CD1c-positive myeloid dendritic cell (primary cell): Measurements from ENCODE around the gene MISFA.
"Not testable (repeated sequence)": the region's sequence is repeated elsewhere in the genome, so short reads cannot be mapped to it uniquely, and the experiment has no call there.

Source experiments
- DNase-seq: peaks from one replicate; pipeline ENCODE4 v3.0.0-alpha.2; 2016; ENCODE audit errors: extremely low spot score

MISFA gene

GRCh38 chr11:18599739-18600230 is at the start of gene MISFA:
Gene MISFA, plus strand, starts transcription at chr11:18599789. Its CDS starts 140 bp downstream, at chr11:18599929.
- DNase-seq: no peak

DNA sequence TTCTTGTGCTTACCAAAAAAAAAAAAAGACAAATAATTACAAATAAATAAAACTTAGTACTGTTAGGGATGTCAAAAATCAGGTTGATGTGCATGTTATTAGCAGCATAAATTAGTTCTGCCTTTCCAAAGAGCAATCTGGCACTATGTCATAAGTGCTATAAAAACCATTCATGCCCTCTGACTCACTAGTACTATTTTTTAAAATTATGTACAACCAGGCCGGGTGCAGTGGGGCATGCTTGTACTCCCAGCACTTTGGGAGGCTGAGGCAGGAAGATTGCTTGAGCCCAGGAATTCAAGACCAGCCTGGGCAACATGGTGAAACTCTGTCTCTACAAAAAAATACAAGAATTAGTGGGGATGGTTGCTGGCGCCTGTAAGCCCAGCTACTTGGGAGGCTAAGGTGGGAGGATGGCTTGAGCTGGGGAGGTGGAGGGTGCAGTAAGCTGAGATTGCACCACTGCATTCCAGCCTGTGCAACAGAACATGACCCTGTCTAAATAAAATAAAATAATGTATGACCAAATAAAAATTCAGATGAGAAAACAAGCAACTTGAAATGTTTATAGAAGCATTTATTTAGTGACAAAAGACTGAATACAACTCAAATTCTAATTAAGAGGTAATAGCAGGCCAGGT is 36.4 kb upstream of the MISFA start:
- no peak for DNase-seq

- no peak for DNase-seq
These were observed 35.4 kb upstream of the MISFA start for GRCh38 chr11:18564149-18564548.

- DNase-seq: no peak
These were observed 33.2 kb upstream of the MISFA start for GRCh38 chr11:18566406-18566805.

DNA sequence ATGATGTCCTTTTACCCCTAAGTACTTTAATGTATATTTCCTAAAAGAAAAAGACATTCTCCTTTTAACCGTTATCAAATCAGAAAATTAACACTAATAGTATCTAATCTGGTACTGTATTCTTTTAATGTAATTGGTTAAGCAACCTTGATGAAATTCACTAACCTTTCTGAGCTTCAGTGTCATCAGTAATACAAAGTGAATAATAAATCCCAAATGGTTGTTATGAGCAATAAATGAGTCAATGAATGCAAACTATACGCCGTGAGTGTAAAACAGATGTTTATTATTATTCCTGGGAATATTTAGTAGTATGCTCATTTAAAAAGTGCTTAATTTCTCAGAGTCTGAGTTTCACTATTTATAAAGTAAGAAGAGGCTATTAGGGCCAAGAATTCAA is 32.5 kb upstream of the MISFA start:
- DNase-seq: no peak

GRCh38 chr11:18575361-18575760 is 24.2 kb upstream of the MISFA start:
- no peak for DNase-seq

GRCh38 chr11:18578975-18579598 is 20.5 kb upstream of the MISFA start:
- no peak for DNase-seq

DNA sequence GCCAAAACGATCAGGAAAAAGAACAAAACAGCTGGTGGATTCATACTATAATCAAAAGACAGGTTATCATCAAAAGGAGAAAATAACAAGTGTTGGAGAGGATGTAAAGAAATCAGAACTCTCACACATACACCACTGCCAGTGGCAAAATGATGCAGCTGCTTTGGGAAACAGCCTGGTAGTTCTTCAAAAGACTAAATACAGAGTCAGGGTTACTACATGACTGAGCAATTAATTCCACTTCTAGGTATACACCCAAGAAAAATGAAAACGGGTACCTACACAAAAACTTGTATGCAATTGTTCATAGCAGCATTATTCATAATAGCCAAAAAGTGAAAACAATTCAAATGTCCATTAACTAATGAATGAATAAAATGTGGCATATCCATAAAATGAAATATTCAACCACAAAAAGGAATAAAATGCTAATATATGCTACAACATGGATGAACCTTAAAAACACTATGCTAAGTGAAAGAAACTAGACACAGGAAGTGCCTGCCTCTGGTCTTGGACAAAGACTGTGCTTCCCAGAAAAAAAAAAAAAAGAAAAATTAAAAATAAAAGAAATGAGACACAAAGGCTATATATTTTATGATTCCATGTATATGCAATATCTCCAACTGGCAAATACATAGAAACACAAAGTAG is 19.3 kb upstream of the MISFA start:
- DNase-seq: no peak

- DNase-seq: no peak
These were observed 17.8 kb upstream of the MISFA start for GRCh38 chr11:18581825-18582224.

DNA sequence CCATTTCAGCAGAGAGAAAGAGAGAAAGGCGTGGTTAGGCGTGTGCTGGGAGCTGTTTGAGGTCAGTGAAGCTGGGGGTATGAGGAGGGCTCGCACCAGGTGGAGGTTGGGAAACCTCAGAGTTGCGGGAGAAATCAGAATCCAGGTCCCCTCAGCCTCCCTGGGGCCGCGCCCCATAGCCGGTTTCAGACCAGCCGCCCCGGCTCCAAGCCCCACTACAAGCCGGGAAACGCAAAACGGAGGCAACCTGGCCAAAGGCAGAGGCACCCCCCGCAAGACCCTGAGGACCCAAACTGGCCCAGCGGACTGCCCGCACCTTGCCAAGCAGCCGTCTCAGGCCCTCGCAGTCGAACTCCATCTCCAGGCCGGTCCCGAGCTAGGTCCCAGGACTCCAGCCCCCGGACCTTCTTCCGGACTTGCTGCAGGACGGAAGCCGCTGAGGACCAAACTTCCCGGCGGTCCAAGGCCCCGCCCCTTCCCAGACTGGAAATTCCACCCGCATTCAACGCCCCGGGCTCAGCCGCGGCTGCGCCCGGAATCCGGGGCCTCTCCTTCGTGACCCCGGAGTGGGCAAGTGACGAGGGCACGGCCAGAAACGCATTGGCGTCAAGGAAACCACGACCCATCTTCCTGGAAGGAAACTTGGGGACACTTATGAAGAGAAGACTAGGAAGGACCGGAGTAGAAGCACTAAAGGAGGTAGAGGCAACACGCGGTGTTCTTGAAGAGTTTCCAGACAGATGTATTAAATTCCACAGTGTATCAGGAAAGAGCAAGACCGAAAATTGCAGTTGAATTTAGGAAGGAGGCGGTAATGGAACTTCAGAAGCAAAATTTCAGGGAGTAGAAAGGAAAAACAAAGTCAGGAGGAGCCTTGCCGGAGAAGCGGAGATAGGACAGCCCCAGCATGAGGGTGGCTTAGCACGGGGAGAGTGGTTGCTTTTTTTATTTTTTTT is 11.0 kb upstream of the MISFA start, which contains the start of gene UEVLD:
TSS of gene UEVLD (minus strand) at position 438 of the 956 bp plus-strand sequence. CDS start at position 358, 80 bp downstream.
- DNase-seq: peak; percentile 92

- no peak for DNase-seq
These were observed 9.0 kb upstream of the MISFA start for GRCh38 chr11:18590571-18590970.

- DNase-seq: not testable (repeated sequence)
These were observed 5.5 kb upstream of the MISFA start for GRCh38 chr11:18594088-18594487.

DNA sequence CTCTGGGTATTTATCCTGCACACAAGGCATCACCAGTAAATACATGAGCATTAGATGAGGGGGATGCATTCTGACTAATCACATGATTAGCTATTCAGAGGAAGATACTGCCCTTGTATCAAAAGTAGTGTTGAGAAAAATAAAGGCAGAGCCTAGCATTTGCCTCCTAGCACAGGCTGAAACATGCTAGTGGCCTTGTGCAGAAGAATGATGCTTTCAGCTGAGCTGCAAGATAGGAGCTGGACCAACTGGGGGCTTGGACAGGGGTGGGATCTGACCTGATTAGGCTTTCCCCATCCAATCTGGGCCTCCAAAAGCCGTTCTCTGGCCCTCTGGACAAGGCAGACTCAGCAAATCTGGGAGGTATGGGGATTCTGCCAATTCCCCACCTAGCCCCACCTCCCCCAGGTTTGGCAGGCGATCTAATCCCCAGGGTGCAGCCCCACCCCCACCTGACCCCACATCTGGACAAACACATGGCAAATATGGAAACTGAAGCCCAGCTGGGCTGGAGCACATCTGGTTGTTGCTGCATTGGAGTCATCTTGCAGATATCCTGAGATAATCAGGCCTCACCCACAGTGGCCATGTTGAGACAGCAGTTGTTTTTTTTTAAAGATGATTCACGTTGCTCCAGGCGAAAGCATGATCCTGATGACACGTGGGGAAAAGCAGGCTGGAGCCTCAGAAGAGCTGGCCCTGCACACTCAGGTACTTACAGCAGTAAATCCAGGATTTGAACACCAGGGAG is 4.4 kb upstream of the MISFA start:
- DNase-seq: no peak

DNA sequence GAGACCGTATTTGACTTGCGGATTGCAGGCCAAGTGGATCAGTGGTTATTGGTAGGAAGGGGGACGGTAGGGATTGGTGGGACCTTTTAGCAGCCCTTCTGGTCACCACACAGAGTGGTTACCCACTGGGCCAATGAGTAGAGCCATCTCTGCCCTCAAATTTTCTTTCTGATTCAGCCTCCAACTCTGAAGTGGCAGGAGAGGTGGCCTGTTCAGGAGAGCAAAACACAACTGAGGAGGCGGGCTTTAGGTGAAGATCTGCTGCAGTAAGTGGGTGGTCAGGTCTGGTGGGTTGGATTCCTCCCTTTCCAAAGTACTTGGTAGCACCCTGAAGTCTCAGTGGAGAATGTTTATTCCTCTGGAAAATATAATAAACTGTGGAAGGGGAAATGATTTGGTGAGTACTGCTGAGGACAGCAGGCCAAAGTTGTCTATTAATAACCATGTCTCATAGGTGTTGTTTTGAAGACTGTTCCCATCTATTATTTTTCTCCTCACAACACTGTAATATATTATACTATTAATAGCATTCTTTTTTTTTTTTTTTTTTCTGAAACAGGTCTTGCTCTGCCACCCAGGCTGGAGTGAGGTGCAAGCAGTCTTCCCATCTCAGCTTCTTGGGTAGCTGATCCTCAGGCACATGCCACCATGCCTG is 1.5 kb downstream of the MISFA start:
- no peak for DNase-seq

GRCh38 chr11:18608376-18608775 is 8.8 kb downstream of the MISFA start:
- DNase-seq: no peak

DNA sequence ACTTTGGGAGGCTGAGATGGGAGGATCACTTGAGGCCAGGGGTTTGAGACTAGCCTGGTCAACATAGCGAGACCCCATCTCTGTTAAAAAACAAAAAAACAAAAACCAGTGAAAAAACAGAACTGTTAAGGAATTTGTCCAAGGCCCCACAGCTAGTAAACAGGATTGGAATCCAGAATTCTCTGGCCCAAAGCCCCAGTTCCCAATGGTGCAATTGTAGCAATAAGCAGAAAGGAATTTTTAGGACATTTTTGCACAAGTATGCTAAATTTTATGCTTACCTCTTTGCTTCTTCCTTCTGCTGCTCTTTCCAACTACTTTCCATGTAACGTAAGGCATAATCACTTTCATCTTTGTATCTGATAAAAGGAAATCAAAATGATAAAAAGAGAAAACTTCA is 11.6 kb downstream of the MISFA start:
- DNase-seq: no peak

GRCh38 chr11:18612394-18612793 is 12.8 kb downstream of the MISFA start:
- DNase-seq: no peak

DNA sequence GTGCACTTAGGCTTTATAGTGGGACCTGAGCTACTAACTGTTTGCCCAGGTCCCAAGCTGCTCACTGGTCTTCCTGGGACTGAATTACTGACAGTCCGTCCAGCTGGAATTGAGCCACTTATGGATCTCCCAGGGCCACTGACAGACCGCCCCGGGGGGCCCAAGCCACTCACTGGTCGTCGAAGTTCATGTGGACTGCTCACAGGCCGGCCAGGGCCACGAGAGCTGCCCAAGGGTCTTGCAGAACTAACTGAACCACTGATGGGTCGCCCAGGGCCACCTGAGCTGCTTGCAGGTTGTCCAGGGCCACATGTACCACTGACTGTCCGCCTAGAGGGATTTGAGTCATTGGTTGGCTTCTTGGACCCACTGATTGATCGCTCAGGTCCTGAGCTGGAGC is 15.1 kb downstream of the MISFA start:
- DNase-seq: no peak

DNA sequence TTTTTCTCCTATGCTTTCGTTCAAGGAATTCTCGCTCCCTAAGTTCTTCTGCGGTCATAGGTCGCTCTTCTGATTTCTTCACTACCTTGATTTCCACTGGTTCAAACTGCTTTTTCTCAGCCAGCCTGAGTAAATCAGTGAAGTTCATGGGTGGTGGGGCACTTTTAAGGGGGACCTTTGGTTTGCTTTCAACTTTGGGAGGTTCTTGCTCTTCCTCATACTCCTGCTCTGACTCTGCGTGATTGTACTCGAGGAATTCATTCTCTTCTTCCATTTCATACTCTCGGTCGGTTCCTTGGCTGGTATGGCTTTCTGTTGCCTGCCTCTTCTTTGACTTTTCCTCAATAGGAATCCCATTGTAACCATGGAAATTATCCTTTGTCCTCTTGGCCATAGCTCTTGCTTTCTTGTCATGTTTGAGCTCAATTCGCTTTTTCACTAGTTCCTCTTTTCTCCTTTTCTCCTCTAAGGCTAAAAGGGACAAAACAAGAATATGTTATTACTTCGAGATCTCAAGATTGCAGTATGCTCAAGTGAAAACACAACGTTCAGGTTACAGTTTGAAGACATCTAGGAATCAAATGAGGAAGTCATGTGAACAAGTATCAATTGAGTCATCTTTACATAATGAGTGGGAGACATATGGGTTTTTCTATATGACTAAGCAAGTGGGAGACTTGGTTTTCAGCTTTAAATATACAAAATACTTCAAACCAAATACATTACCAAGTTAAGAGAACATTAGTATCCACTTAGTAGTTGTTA is 16.2 kb downstream of the MISFA start:
- DNase-seq: peak; percentile 89
